ENCODE data around the gene FANCE.

DNA sequence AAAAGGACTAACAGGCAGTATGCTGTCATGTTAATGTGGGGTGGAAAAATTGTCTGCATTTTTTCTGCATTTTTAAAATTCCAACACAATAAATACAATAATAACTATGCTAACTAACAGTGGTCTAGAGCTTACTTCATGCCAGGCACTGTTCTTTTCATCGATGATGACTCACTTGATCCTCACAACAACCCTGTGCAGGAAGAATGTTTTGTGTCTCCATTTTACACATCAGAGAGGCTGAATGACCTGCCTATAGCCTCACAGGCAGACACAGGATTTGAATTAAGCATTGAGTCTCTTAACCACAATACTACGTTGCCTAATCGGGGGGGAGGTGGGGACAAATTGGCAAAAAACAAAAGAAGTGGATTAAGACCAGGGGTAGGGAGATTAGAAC lies 26.9 kb upstream of the FANCE start:
- TF ChIP-seq EZH2 (IDR thresholded peaks at IDR 0.05; ENCODE audit: borderline replicate concordance, low read depth, low read length) (no peak), HSF4 (CRISPR knock-in tag; IDR thresholded peaks at IDR 0.05; ENCODE audit: borderline replicate concordance) (no peak), POLR2A (conservative IDR thresholded peaks at IDR 0.05) (no peak), CLOCK (CRISPR knock-in tag; IDR thresholded peaks at IDR 0.05; ENCODE audit: borderline replicate concordance) (no peak), MEF2A (IDR thresholded peaks at IDR 0.05; ENCODE audit: control insufficient read depth, low read depth, low read length) (no peak), CREB1 (IDR thresholded peaks at IDR 0.05) (no peak), CREB1 (CRISPR knock-in tag; IDR thresholded peaks at IDR 0.05) (no peak), MED1 (CRISPR knock-in tag; IDR thresholded peaks at IDR 0.05; ENCODE audit: borderline replicate concordance) (no peak)
- TF ChIP-seq, protein P1, sequence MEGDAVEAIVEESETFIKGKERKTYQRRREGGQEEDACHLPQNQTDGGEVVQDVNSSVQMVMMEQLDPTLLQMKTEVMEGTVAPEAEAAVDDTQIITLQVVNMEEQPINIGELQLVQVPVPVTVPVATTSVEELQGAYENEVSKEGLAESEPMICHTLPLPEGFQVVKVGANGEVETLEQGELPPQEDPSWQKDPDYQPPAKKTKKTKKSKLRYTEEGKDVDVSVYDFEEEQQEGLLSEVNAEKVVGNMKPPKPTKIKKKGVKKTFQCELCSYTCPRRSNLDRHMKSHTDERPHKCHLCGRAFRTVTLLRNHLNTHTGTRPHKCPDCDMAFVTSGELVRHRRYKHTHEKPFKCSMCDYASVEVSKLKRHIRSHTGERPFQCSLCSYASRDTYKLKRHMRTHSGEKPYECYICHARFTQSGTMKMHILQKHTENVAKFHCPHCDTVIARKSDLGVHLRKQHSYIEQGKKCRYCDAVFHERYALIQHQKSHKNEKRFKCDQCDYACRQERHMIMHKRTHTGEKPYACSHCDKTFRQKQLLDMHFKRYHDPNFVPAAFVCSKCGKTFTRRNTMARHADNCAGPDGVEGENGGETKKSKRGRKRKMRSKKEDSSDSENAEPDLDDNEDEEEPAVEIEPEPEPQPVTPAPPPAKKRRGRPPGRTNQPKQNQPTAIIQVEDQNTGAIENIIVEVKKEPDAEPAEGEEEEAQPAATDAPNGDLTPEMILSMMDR (IDR thresholded peaks at IDR 0.05 in 2 of 3, conservative IDR thresholded peaks at IDR 0.05 in 1 of 3; ENCODE audit: insufficient read depth in 2 of 3, low read depth in 1 of 3, low read length in 3 of 3): no peak
- TF ChIP-seq, protein P2, sequence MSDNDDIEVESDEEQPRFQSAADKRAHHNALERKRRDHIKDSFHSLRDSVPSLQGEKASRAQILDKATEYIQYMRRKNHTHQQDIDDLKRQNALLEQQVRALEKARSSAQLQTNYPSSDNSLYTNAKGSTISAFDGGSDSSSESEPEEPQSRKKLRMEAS (CRISPR knock-in tag; IDR thresholded peaks at IDR 0.05): no peak
- TF ChIP-seq, protein P3, sequence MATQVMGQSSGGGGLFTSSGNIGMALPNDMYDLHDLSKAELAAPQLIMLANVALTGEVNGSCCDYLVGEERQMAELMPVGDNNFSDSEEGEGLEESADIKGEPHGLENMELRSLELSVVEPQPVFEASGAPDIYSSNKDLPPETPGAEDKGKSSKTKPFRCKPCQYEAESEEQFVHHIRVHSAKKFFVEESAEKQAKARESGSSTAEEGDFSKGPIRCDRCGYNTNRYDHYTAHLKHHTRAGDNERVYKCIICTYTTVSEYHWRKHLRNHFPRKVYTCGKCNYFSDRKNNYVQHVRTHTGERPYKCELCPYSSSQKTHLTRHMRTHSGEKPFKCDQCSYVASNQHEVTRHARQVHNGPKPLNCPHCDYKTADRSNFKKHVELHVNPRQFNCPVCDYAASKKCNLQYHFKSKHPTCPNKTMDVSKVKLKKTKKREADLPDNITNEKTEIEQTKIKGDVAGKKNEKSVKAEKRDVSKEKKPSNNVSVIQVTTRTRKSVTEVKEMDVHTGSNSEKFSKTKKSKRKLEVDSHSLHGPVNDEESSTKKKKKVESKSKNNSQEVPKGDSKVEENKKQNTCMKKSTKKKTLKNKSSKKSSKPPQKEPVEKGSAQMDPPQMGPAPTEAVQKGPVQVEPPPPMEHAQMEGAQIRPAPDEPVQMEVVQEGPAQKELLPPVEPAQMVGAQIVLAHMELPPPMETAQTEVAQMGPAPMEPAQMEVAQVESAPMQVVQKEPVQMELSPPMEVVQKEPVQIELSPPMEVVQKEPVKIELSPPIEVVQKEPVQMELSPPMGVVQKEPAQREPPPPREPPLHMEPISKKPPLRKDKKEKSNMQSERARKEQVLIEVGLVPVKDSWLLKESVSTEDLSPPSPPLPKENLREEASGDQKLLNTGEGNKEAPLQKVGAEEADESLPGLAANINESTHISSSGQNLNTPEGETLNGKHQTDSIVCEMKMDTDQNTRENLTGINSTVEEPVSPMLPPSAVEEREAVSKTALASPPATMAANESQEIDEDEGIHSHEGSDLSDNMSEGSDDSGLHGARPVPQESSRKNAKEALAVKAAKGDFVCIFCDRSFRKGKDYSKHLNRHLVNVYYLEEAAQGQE (IDR thresholded peaks at IDR 0.05; ENCODE audit: borderline replicate concordance): no peak
- TF ChIP-seq, protein P3 (CRISPR knock-in tag; IDR thresholded peaks at IDR 0.05; ENCODE audit: low read depth): no peak
